Fibroblast of pulmonary artery (primary cell): ENCODE data around the gene LRRC47.

ENCODE experiments used
- DNase-seq: peaks from one replicate; pipeline ENCODE4 v3.0.0-alpha.2; 2010; ENCODE audit warnings: low read depth
- H3K4me3 ChIP-seq: replicated peaks from 2 replicates; pipeline ENCODE4 v1.5.1; 2011; ENCODE audit warnings: low read depth, mild to moderate bottlenecking, control low read depth, low read length, moderate library complexity
- CTCF ChIP-seq: IDR thresholded peaks from 2 replicates; pipeline ENCODE4 v1.5.1; 2011; ENCODE audit warnings: mild to moderate bottlenecking, control low read depth, low read length, inconsistent platforms; ENCODE audit errors: missing control alignments

LRRC47 gene

GRCh38 chr1:3761296-3762010 lies 34.8 kb downstream of the LRRC47 start:
- no peak for DNase-seq
- no peak for TF ChIP-seq CTCF
- H3K4me3 ChIP-seq: no peak overlapping the region

DNA sequence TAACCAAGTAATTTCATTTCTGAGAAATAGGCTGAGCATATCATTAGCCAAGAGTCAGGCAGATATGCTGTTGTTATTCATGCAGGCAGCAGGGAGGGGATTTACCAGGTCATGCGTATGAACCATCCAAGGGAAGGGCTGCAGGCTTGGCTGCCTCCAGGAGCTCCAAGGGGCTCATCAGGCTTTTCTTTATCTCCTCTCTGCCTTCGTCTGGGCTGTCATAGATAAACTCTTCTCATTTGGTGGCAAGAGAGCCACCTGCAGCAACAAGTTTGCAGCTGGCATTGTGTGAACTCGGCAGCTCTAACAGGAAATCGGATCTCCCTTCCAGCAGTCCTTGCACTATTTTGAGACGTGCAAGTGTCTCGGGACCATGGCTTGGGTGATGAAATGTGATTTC lies 36.5 kb downstream of the LRRC47 start:
- no peak overlapping the region for H3K4me3 ChIP-seq
- DNase-seq: no peak
- TF ChIP-seq CTCF: no peak

DNA sequence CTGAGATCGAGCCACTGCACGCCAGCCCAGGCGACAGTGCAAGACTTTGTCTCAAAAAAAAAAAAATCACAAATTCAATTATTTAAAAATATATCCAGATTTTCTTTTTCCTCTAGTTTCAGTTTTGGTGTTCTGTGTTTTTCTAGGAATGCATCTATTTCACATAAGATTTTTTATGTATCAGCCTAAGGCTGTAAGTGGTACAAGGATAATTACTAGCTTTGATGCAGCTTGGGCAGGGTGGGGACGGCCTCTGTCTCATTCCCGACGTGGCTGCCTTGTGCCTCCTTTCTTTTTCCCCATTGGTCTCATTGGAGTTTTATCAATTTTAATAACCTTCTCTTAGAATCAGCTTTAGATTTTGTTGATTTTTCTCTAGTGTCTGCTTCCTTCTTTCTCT lies 37.1 kb downstream of the LRRC47 start:
- TF ChIP-seq CTCF: no peak
- no peak for DNase-seq
- H3K4me3 ChIP-seq: no peak overlapping the region

- no peak overlapping the region for H3K4me3 ChIP-seq
- no peak for DNase-seq
- TF ChIP-seq CTCF: no peak
These were observed 39.9 kb downstream of the LRRC47 start for GRCh38 chr1:3756394-3756793.

DNA sequence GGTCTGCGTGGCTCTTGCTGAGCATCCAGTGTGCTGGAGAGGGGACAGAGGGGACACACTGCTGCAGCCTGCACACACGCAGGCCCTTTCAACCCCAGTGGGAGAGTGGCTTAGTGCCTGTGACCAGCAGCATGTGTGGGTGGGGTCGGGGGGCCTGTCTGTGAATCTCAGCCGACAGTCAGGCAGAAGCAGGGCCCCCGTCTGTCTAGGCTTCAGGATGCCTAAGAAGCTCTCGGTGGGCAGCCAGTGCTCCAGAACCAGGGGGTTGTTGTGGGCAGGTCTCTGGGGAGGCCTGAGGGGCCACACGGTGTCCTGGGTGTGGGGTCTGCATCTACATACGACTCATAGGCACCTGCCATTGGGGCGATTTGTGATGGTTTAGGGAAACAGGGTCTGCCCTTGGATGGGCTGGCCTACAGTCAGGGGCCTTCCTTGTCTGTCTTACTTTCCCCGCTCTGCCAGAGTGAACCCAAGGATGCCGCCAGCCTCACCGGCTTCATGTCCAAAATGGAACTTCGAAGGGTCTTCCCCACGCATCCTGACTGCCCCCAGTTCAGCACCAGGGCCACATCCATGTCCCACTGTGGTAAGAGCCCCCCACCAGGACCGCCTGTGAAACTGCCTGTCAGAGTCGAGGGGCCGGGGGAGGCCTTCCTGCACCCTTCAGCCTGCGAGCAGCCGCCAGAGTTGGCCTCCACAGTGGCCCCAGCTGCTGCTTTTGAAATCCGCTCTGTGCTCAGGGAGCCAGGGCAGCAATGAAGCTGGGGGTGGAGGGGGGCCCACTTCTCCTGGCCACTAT lies 42.4 kb downstream of the LRRC47 start:
- H3K4me3 ChIP-seq: no peak overlapping the region
- DNase-seq: no peak
- TF ChIP-seq CTCF: no peak

GRCh38 chr1:3752400-3752945 lies 43.8 kb downstream of the LRRC47 start, which contains the start of gene CCDC27:
Gene CCDC27, plus strand, starts transcription at chr1:3752450. Its CDS starts 32 bp downstream, at chr1:3752482.
- no peak for DNase-seq
- no peak within 1 kb of the TSS for H3K4me3 ChIP-seq
- no peak for TF ChIP-seq CTCF
